IPS-18a (cell line): Measurements from ENCODE around the gene CATSPERE.
"Not testable (repeated sequence)": the region's sequence is repeated elsewhere in the genome, so short reads cannot be mapped to it uniquely, and the experiment has no call there.

Experiments used
- H3K27ac ChIP-seq: one replicate; pipeline ENCODE4 v1.5.1; 2013; ENCODE audit warnings: low read length
- H3K27me3 ChIP-seq: one replicate; pipeline ENCODE4 v1.6.1; 2013; ENCODE audit warnings: mild to moderate bottlenecking, low read length; ENCODE audit not compliant: control insufficient read depth, insufficient read depth
- H3K36me3 ChIP-seq: one replicate; pipeline ENCODE4 v1.6.1; 2013; ENCODE audit warnings: low read depth, low read length; ENCODE audit not compliant: control insufficient read depth
- H3K4me1 ChIP-seq: one replicate; pipeline ENCODE4 v1.6.1; 2013; ENCODE audit warnings: low read depth, low read length; ENCODE audit not compliant: control insufficient read depth
- H3K4me3 ChIP-seq: one replicate; pipeline ENCODE4 v1.5.1; 2013; ENCODE audit warnings: low read length
- H3K9ac ChIP-seq: one replicate; pipeline ENCODE4 v1.6.1; 2013; ENCODE audit warnings: mild to moderate bottlenecking, low read length, moderate library complexity
- H3K9me3 ChIP-seq: one replicate; pipeline ENCODE4 v1.6.1; 2013; ENCODE audit warnings: low read depth, low read length; ENCODE audit not compliant: control insufficient read depth

The CATSPERE gene

GRCh38 chr1:244496186-244496585, 35.1 kb downstream of the CATSPERE start:
- H3K27ac ChIP-seq, result no peak overlapping the region

GRCh38 chr1:244497805-244498204, 36.7 kb downstream of the CATSPERE start:
- H3K36me3 ChIP-seq, result no peaks in the 10 kb centered on the region
- H3K27ac ChIP-seq, result no peak overlapping the region
- no peaks in the 10 kb centered on the region for H3K27me3 ChIP-seq
- no peak overlapping the region for H3K4me3 ChIP-seq
- H3K4me1 ChIP-seq, result no peaks in the 10 kb centered on the region
- H3K9me3 ChIP-seq, result no peaks in the 10 kb centered on the region
- no peak overlapping the region for H3K9ac ChIP-seq

More at GRCh38 chr1:244496186-244496585, 35.1 kb downstream of the CATSPERE start:
- Histone ChIP-seq H3K36me3 (no peaks in the 10 kb centered on the region), H3K9ac (no peak overlapping the region), H3K4me1 (no peaks in the 10 kb centered on the region), H3K27me3 (no peaks in the 10 kb centered on the region), H3K4me3 (no peak overlapping the region), H3K9me3 (no peaks in the 10 kb centered on the region)

- H3K9ac ChIP-seq, H3K4me1 ChIP-seq: not testable (repeated sequence)
These were observed 38.4 kb downstream of the CATSPERE start for GRCh38 chr1:244499484-244499883.

GRCh38 chr1:244500515-244500914, 39.4 kb downstream of the CATSPERE start:
- H3K9me3 ChIP-seq, H3K4me1 ChIP-seq, H3K36me3 ChIP-seq, H3K4me3 ChIP-seq, H3K9ac ChIP-seq, H3K27ac ChIP-seq, H3K27me3 ChIP-seq: not testable (repeated sequence)

More at GRCh38 chr1:244499484-244499883, 38.4 kb downstream of the CATSPERE start:
- H3K27ac ChIP-seq, H3K4me3 ChIP-seq, H3K36me3 ChIP-seq, H3K27me3 ChIP-seq, H3K9me3 ChIP-seq: not testable (repeated sequence)

GRCh38 chr1:244502630-244503029, 41.6 kb downstream of the CATSPERE start:
- H3K36me3 ChIP-seq, result no peaks in the 10 kb centered on the region

GRCh38 chr1:244513493-244513892, 52.4 kb downstream of the CATSPERE start:
- Histone ChIP-seq H3K9ac (no peak overlapping the region), H3K36me3 (no peaks in the 10 kb centered on the region), H3K27ac (no peak overlapping the region), H3K27me3 (no peaks in the 10 kb centered on the region), H3K9me3 (no peaks in the 10 kb centered on the region), H3K4me1 (no peaks in the 10 kb centered on the region), H3K4me3 (no peak overlapping the region)

More at GRCh38 chr1:244502630-244503029, 41.6 kb downstream of the CATSPERE start:
- Histone ChIP-seq H3K9ac (no peak overlapping the region), H3K9me3 (no peaks in the 10 kb centered on the region), H3K27me3 (no peaks in the 10 kb centered on the region), H3K4me1 (no peaks in the 10 kb centered on the region), H3K27ac (no peak overlapping the region), H3K4me3 (no peak overlapping the region)

GRCh38 chr1:244515680-244516079, 54.6 kb downstream of the CATSPERE start:
- H3K4me3 ChIP-seq, result no peak overlapping the region
- no peak overlapping the region for H3K27ac ChIP-seq
- no peaks in the 10 kb centered on the region for H3K4me1 ChIP-seq
- H3K36me3 ChIP-seq, result no peaks in the 10 kb centered on the region
- H3K9ac ChIP-seq, result no peak overlapping the region
- no peaks in the 10 kb centered on the region for H3K27me3 ChIP-seq
- no peaks in the 10 kb centered on the region for H3K9me3 ChIP-seq

- Histone ChIP-seq H3K4me1 (no peaks in the 10 kb centered on the region), H3K36me3 (no peaks in the 10 kb centered on the region), H3K9me3 (no peaks in the 10 kb centered on the region), H3K27ac (no peak overlapping the region), H3K27me3 (no peaks in the 10 kb centered on the region), H3K9ac (no peak overlapping the region), H3K4me3 (no peak overlapping the region)
These were observed 75.2 kb downstream of the CATSPERE start for GRCh38 chr1:244536316-244536715.

GRCh38 chr1:244545511-244545910, 84.4 kb downstream of the CATSPERE start:
- Histone ChIP-seq H3K9ac (no peak overlapping the region), H3K4me3 (no peak overlapping the region)

GRCh38 chr1:244548558-244549115, 87.6 kb downstream of the CATSPERE start:
- Histone ChIP-seq H3K27ac (no peak overlapping the region), H3K9ac (no peak overlapping the region), H3K36me3 (no peaks in the 10 kb centered on the region), H3K4me3 (no peak overlapping the region), H3K9me3 (no peaks in the 10 kb centered on the region), H3K4me1 (no peaks in the 10 kb centered on the region), H3K27me3 (no peaks in the 10 kb centered on the region)

More at GRCh38 chr1:244545511-244545910, 84.4 kb downstream of the CATSPERE start:
- Histone ChIP-seq H3K4me1 (no peaks in the 10 kb centered on the region), H3K27me3 (no peaks in the 10 kb centered on the region), H3K27ac (no peak overlapping the region), H3K9me3 (no peaks in the 10 kb centered on the region), H3K36me3 (no peaks in the 10 kb centered on the region)

- H3K27me3 ChIP-seq, result no peaks in the 10 kb centered on the region
- H3K4me3 ChIP-seq, result no peak overlapping the region
- no peaks in the 10 kb centered on the region for H3K4me1 ChIP-seq
- H3K36me3 ChIP-seq, result no peaks in the 10 kb centered on the region
- no peak overlapping the region for H3K9ac ChIP-seq
- H3K27ac ChIP-seq, result no peak overlapping the region
- no peaks in the 10 kb centered on the region for H3K9me3 ChIP-seq
These were observed 91.3 kb downstream of the CATSPERE start for GRCh38 chr1:244552336-244552735.

GRCh38 chr1:244556263-244556662, 95.2 kb downstream of the CATSPERE start:
- Histone ChIP-seq H3K27me3 (no peaks in the 10 kb centered on the region), H3K4me1 (no peaks in the 10 kb centered on the region), H3K9ac (no peak overlapping the region), H3K9me3 (no peaks in the 10 kb centered on the region), H3K27ac (no peak overlapping the region), H3K4me3 (no peak overlapping the region), H3K36me3 (no peaks in the 10 kb centered on the region)
